SK-N-DZ (cell line): ENCODE data around the gene DAG1.
"Not testable (repeated sequence)": the region's sequence is repeated elsewhere in the genome, so short reads cannot be mapped to it uniquely, and the experiment has no call there.

Experiments used
- DNase-seq: peaks from one replicate; pipeline ENCODE4 v3.0.0-alpha.2; 2015; ENCODE audit warnings: low spot score

The DAG1 gene

DNA sequence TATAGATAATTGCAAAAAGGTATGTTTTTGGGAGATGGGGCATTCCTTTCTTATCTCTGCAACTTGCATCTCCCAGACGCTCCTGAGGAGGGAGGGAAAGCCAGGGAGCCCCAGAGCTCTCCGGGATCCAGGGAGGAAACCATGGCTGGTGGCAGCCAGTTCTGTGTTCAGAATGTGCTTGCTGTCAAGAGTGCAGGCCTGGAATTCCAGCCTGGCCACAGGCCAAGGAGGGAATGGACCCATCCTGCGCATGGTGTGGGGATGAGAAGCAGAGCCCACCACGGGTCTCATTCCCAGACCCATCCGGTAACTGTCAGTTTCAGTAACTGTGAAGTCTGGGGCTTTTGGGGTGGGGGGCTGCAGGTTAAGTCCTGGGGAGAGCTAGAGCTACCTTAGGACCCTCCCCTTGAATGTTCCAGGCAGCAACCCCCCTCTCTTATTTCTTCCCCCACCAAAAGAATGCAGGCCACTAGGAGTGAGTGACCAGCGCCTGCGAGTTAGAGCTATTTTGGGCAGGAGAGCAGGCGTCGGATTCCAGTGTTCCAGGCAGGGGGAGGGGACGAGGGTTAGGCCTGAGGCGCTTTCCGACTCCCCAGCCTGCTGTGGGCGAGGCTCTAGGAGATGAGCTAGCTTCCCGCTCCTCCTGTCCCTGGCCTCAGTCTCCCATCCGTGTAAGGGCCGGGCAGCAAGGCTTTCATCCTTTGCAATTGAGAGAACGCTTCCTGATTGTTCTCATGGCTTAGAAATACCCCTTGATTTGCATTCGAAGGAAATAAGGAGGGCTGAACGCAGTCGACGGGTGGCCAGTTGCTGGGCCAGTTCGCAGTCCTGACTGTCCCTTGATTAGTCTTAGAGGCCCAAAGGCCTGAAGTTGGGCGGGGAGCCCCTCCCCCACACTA lies 781 bp upstream of the DAG1 start:
- DNase-seq: peak; percentile 40

DNA sequence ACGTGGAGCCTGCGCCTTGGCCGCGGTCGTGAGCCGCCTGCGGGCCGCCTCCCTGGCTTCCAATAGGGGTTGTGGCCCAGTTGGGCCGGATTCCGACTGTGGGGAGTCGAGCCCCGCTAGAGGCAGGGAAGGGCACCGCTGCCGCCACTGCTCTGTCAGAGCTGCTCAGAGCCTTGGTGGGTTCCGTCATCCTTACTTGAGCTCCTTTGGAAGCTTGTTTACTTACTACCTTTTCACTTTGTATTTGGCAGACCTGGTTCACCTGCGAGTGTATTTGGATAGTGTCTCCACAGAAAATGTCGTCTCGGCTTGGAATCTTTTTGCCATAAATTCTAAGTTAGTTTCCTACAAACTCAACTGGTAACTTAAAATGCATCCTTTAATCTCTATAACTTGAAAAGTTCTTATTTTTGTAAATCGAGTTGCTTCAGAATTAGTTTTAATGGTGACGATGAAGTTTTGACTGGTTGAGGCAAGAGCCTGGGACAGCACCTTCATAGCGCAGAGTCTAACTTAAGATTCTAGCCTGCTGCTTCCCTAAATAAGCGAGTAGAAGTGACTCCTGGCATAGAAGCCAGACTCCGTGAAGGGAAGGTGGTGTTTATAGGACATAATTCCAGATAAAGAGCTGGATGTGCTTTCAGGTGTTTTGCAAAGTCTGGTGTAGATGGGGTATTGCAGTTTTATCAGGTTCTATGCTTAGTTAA lies 800 bp downstream of the DAG1 start:
- DNase-seq: no peak

DNA sequence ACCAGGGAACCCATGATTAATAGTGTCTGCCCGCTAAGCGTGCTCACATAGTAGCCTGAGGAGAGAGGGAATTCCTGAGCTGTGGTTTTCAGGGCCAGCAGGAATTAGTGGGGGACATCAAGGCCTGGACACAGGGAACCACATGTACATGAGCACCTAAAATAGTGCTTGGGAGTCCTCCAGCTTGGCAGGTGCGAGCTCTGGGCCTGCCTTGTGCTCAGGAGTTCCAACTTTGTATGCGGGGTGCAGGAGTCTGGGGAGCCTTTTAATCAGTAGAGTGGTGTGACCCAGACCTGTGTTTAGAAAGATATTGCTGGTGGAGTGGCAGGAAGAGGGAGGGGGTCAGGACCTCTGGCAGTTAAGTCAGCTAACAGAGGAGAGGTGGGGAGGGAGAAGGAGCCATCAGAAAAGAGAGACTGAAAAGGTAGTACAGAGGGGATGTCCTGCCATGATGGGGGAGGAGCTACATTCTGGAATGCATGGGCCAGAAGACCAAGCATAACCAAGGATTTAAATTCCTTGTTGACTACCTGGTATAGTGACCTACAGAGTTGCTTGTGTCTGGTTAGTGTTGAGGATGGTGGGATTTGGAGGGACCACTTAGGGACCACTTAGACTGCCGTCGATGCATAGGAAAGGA lies 1.9 kb downstream of the DAG1 start:
- DNase-seq: no peak

- DNase-seq: no peak
Observed at GRCh38 chr3:49476563-49476962, 6.5 kb downstream of the DAG1 start.

GRCh38 chr3:49482766-49483165 lies 12.7 kb downstream of the DAG1 start:
- DNase-seq: no peak

DNA sequence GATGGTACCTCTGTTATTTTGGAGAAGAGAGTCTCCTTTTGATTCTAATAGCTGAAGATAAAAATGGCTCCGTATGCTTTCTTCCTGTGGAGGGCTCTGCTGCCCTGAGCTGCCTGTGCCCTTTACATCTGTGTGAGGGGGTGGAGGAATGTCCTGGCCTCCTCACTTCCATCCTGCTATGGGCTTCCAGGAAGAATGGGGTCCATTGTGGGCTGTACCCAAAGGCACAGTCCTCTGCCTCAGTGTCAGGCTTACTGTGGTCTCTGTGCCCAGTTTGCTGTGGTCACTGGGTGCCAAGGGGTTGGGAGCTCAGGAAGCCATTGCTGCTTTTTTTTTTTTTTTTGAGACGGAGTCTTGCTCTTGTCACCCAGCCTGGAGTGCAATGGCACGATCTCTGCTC lies 14.4 kb downstream of the DAG1 start:
- DNase-seq: no peak

- DNase-seq: no peak
Observed at GRCh38 chr3:49489247-49489646, 19.2 kb downstream of the DAG1 start.

DNA sequence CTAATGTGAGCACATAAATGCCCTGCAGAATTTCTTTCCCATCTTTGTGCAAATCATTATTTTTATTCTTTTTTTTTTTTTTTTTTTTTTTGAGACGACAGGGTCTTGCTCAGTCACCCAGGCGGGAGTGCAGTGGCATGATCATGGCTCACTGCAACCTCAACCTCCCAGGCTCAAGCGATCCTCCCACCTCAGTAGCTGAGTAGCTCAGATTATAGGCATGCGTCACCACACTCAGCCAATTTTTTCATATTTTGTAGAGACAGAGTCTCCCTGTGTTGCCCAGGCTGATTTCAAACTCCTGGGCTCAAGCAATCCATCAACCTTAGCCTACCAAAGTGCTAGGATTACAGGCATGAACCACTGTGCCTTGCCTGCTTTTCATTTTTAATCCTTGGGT lies 22.9 kb downstream of the DAG1 start:
- DNase-seq: no peak

DNA sequence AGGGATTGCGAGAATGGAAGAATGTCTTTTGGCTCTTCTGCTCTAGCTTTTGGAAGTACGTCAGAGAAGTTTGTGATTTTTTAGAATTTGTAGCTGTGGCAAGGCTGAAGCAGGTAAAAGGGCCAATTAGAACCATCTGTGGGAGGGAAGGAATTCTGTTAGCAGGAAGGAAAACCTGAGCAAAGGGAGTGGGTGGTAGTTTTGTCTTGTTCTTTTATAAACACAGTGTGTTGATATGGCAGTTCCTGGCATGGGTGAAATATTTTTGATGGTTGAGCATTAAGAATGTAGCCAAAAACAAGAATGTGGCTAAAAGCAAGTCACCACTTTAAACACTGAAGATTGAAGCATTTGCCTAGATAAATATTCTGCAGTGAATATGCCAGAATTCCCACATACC lies 23.8 kb downstream of the DAG1 start:
- DNase-seq: no peak

DNA sequence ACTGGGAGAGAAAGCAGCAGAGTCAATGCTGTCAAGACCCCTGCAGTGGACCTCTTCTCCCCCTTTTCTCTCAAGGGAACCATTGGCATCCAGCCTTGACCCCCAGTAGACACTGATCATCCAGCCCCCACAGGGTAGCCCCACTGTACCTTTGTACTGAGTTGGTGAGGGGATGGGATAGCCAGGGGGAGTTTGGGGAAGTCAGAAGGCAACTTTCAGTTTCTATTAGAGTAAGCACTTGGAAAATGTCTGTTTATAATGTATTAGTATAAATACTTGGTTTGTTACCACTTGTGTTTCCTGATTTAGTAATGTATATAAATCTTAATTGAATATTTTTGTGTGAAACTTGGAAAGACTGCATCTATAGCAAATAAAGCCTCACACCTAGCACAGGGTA lies 25.0 kb downstream of the DAG1 start:
- DNase-seq: no peak

DNA sequence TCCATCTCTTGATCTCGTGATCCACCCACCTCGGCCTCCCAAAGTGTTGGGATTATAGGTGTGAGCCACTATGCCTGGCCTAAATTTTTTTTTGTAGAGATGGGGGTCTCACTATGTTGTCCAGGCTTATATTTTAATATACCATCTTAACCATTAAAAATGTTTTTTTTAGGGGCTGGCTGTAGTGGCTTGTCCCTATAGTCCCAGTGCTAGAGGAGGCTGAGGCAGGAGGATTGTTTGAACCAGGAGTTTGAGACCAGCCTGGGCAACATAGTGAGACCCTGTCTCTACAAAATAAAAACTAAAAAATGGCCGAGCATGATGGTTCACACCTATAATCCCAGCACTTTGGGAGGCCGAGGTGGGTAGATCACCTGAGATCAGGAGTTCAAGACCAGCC lies 26.8 kb downstream of the DAG1 start:
- DNase-seq: not testable (repeated sequence)

GRCh38 chr3:49497606-49498005 lies 27.5 kb downstream of the DAG1 start:
- no peak for DNase-seq

GRCh38 chr3:49498239-49498638 lies 28.2 kb downstream of the DAG1 start:
- DNase-seq: no peak

DNA sequence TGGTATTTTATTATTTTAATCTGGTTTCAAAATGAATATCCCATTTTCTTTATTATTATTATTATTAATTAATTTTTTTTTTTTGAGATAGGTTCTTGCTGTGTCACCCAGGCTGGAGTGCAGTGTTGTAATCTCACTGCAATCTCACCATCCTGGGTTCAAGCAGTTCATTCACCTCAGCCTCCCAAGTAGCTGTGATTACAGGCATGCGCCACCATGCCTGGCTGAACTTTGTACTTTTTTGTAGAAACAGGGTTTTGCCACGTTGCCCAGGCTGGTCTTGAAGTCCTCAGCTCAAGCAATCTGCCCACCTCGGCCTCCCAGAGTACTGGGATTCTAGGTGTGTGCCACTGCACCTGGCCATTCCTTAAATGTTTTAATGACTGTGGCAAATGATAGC lies 28.6 kb downstream of the DAG1 start:
- no peak for DNase-seq

DNA sequence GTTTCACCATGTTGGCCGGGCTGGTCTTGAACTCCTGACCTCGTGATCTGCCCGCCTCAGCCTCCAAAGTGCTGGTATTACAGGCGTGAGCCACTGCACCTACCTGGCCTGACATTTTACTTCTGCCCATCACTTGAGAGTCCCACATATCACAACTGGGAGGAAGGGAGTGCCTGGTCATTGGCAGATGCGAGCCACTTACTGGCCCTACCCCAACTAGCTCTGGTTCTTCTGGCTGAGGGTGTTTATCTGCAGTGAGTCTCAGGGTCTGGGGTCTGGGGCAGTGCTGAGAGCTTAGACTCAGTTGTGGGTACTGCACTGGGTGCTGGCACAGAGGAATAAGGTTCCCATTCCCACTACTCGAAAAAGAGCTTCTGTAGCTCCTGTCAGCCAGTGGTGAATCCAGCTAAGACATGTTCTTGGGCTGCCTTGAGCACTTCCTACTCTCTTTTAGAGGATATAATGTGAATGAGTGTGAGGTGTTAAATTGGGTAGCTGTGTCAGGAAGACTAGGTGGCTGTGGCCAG lies 30.2 kb downstream of the DAG1 start:
- DNase-seq: no peak

GRCh38 chr3:49500732-49501609 lies 30.9 kb downstream of the DAG1 start:
- no peak for DNase-seq

GRCh38 chr3:49501842-49502241 lies 31.8 kb downstream of the DAG1 start:
- DNase-seq: no peak

DNA sequence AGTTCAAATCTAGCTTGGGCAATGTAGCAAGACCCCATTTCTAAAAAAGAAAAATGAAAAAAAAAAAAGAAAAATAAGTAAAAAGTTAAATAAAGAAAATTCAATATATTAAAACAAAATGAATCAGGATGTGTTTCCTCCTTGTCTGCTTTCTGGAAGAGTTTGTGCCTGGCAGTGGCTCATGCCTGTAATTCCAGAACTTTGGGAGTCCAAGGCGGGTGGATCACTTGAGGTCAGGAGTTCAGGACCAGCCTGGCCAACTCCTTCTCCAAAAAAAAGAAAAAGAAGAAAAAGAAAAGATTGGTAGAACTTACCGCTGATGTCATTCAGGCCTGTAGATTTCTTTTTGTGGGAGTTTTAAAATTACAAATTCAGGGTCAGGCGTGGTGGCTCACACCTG lies 36.8 kb downstream of the DAG1 start:
- no peak for DNase-seq

DNA sequence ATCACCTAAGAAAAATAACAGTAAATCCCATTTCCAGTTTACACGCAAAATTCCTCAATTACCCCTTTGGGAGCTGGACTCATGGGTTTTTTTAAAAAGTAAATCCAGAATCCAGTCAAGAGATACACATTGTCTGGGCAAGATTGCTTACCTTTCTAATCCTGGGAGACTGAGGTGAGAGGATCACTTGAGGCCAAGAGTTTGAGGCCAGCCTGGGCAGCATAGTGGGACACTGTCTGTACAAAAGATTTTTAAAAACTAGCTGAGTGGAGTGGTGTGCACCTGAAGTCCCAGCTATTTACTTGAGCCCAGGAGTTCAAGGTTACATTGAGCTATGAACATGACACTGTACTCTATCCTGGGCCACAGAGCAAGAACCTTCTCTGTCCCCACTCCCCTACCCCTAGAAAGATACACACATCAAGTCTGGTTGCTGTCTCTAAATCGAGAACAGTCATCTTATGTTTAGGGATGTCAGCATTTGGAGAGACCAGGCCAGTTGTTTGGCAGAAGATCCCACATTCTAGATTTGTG lies 39.0 kb downstream of the DAG1 start:
- no peak for DNase-seq

- no peak for DNase-seq
Observed at GRCh38 chr3:49511639-49512038, 41.6 kb downstream of the DAG1 start.

DNA sequence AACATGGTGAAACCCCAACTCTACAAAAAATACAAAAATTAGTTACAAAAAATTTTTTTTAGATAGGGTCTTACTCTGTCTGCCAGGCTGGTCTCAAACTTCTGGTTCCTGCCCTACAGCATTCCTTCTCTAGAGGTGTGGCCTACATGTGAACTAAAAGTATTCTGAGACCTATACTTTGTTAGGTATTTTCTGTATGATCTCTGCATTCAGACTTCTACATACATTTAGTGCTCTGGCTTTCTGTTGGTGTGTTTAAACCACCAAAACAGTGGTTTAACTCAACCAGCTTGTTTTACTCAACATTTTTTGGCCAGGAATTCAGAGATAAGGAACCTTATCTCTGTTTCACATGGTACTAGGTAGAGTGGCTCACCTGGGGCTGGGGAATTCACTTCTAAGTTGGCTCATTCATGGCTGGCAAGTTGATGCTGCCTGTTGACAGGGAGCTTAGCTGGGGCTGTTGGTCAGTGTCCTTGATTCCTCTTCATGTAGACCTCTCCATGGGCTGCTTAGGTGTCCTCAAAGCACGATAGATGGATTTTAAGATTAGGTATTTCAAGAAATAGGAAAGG lies 42.8 kb downstream of the DAG1 start:
- no peak for DNase-seq
